Activated CD8-positive, alpha-beta T cell treated with anti-CD3 and anti-CD28 coated beads for 36 hours (primary cell): ENCODE measurements around the gene NKX1-1. TPM values are rescaled to one million over a fixed set of nuclear protein-coding genes. Genes with fewer than 3 reads are reported as not detected.

Source experiments
- ATAC-seq: fragments of 200-7000 bp; cut with Tn5 transposase; one replicate; pipeline ENCODE4 v1.10.0; 2021; ENCODE audit warnings: mild to moderate bottlenecking, moderate library complexity
- CTCF ChIA-PET: fragments of 350-600 bp; sonication (Branson Sonifier 250); formaldehyde crosslinking; loops from one replicate; lab custom pipeline; 2021; ENCODE audit warnings: antibody characterized with exemption; lab: Charles Lee
- POLR2A ChIA-PET: fragments of 350-600 bp; sonication (Branson Sonifier 250); formaldehyde crosslinking; loops from one replicate; lab custom pipeline; 2021; ENCODE audit warnings: antibody characterized with exemption; lab: Charles Lee
- DNase-seq: peaks from one replicate; pipeline ENCODE4 v3.0.0-alpha.2; 2020
- H3K27ac Mint-ChIP-seq: one replicate; pipeline ENCODE4 v1.8.0; 2021; ENCODE audit warnings: mild to moderate bottlenecking, mixed read lengths
- H3K27me3 Mint-ChIP-seq: one replicate; pipeline ENCODE4 v1.8.0; 2021; ENCODE audit warnings: mixed read lengths
- H3K36me3 Mint-ChIP-seq: one replicate; pipeline ENCODE4 v1.8.0; 2021; ENCODE audit warnings: low read depth, mixed read lengths
- H3K4me1 Mint-ChIP-seq: one replicate; pipeline ENCODE4 v1.8.0; 2021; ENCODE audit warnings: low read depth, mixed read lengths
- H3K4me3 Mint-ChIP-seq: one replicate; pipeline ENCODE4 v1.8.0; 2021; ENCODE audit warnings: mild to moderate bottlenecking, moderate library complexity, mixed read lengths
- H3K9me3 Mint-ChIP-seq: one replicate; pipeline ENCODE4 v1.8.0; 2021; ENCODE audit warnings: mixed read lengths
- intact Hi-C: fragments of 100-400 bp; cut with micrococcal nuclease; formaldehyde crosslinking; loops from one replicate; pipeline ENCODE4 v1.10.0; 2022
- total RNA-seq, 2 experiments: library from RNA; stranded (reverse); gene quantifications; one replicate each; pipeline ENCODE4 v1.2.3, GENCODE V29; 2021
- TF ChIP-seq, protein P1 (sequence below): fragments of 200-600 bp; IDR thresholded peaks from one replicate; pipeline ENCODE4 v1.8.0; 2022; ENCODE audit warnings: antibody characterized with exemption, mild to moderate bottlenecking

Gene NKX1-1
- total RNA-seq, 2 experiments from 2014 or later, result not detected

DNA sequence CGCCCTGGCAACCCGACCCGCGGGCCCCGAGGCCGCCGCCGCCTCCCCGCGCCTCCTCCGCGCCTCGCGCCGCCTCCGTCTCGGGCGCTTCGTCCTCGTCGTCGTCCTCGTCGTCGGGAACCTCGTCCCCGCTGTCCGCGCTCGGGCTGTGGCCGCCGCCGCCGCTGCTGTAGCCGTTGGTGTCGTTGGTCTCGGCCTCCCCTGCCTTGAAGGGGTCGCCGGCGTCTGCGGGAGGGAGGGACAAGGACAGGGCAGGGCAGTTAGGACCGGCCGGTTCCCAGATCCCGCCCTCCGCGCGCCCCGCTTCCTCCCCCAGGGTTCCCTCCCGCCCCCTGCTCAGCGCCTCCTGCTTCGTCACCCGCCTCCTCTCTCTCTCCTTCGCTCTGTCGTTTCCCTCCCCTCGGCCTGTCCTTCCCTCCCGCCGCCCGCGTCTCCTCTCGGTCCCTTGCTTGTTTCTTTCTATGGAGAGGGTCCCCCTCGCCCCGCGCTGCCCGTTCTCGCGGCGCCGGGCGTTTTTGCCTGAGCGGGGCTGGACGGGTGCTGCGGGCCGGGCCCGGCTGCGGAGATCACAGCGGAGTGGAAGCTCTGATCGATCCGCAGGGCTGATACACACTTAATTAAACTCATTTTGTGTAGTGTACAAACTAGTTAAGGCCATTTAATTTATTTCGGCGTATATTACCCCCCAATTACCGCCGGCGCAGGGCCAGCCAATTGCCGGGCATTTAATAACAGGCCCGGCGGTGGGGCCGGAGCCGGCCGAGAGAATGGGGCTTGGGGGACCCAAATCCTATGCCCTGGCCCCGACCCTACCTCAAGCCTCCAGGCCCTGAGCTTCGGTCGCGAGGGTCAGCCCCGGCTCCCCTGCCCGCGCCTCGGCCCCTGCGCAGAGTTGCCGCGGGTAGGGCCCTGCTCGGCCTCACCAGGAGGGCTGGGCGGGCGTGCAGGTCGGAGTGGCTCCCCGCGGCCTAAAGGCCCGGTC, 2.4 kb downstream of the NKX1-1 start:
- TF ChIP-seq, protein P1, sequence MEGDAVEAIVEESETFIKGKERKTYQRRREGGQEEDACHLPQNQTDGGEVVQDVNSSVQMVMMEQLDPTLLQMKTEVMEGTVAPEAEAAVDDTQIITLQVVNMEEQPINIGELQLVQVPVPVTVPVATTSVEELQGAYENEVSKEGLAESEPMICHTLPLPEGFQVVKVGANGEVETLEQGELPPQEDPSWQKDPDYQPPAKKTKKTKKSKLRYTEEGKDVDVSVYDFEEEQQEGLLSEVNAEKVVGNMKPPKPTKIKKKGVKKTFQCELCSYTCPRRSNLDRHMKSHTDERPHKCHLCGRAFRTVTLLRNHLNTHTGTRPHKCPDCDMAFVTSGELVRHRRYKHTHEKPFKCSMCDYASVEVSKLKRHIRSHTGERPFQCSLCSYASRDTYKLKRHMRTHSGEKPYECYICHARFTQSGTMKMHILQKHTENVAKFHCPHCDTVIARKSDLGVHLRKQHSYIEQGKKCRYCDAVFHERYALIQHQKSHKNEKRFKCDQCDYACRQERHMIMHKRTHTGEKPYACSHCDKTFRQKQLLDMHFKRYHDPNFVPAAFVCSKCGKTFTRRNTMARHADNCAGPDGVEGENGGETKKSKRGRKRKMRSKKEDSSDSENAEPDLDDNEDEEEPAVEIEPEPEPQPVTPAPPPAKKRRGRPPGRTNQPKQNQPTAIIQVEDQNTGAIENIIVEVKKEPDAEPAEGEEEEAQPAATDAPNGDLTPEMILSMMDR, result no peak
- ATAC-seq (no peak), DNase-seq (no peak)
- H3K4me1 Mint-ChIP-seq, result peaks cover 7% of the 10 kb centered on the region
- no peaks in the 10 kb centered on the region for H3K36me3 Mint-ChIP-seq
- H3K27ac Mint-ChIP-seq, result no peak overlapping the region
- peaks cover 47% of the 10 kb centered on the region for H3K27me3 Mint-ChIP-seq
- H3K9me3 Mint-ChIP-seq, result no peaks in the 10 kb centered on the region
- ChIA-PET POLR2A (no interaction called here), CTCF (no interaction called here)
- no peak overlapping the region for H3K4me3 Mint-ChIP-seq
- intact Hi-C loops, result no loop called here

- peaks cover 41% of the 10 kb centered on the region for H3K27me3 Mint-ChIP-seq
- H3K4me1 Mint-ChIP-seq, result peaks cover 7% of the 10 kb centered on the region
- H3K4me3 Mint-ChIP-seq, result no peak overlapping the region
- no peaks in the 10 kb centered on the region for H3K36me3 Mint-ChIP-seq
- CTCF ChIA-PET, result no interaction called here
- POLR2A ChIA-PET, result no interaction called here
- intact Hi-C loops, result no loop called here
- H3K27ac Mint-ChIP-seq, result no peak overlapping the region
- no peaks in the 10 kb centered on the region for H3K9me3 Mint-ChIP-seq
- no peak for ATAC-seq
- TF ChIP-seq, protein P1, result no peak
- no peak for DNase-seq
Observed at GRCh38 chr4:1403177-1403583, 3.1 kb downstream of the NKX1-1 start.

- ChIA-PET CTCF (no interaction called here), POLR2A (no interaction called here)
- Mint-ChIP-seq H3K9me3 (no peaks in the 10 kb centered on the region), H3K4me3 (no peak overlapping the region), H3K27me3 (peaks cover 36% of the 10 kb centered on the region), H3K36me3 (no peaks in the 10 kb centered on the region), H3K4me1 (peaks cover 7% of the 10 kb centered on the region), H3K27ac (no peak overlapping the region)
- intact Hi-C loops, result no loop called here
- TF ChIP-seq, protein P1, result no peak
- DNase-seq, result no peak
- ATAC-seq, result no peak
Observed at GRCh38 chr4:1402516-1403091, 3.6 kb downstream of the NKX1-1 start.

DNA sequence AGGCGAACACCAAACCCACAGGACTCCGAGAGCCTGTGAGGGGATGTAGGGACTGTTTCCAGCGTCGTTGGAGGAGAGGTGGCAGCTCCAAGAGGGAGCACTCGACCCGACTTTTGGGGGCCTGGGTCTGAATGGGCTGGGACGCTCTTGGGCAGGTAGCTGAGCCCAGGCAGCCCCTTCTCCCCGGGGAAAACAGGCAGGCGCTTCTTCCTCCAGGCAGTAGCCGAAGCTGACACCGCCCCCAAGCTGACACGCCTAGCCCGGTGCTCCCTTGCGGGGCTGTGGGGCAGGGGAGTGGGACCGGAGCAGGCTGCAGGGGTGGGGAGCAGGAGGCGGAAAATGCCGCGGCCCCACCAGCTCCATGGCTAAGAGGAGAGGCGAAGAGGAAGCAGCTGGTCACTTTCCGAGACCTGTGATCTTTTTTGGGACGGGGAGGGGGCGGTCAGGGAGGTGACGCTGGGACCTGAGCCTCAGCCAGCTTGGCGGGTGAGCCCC, 4.2 kb downstream of the NKX1-1 start:
- intact Hi-C loops, result no loop called here
- TF ChIP-seq, protein P1, result no peak
- no peak overlapping the region for H3K4me3 Mint-ChIP-seq

More for the DNA sequence above, 4.2 kb downstream of the NKX1-1 start:
- ATAC-seq (no peak), DNase-seq (no peak)
- Mint-ChIP-seq H3K27ac (no peak overlapping the region), H3K9me3 (no peaks in the 10 kb centered on the region), H3K4me1 (peaks cover 4% of the 10 kb centered on the region), H3K36me3 (no peaks in the 10 kb centered on the region), H3K27me3 (peaks cover 31% of the 10 kb centered on the region)
- ChIA-PET POLR2A (no interaction called here), CTCF (no interaction called here)
